Measurements from ENCODE around the gene EIF5A2.
"Not testable (repeated sequence)": the region's sequence is repeated elsewhere in the genome, so short reads cannot be mapped to it uniquely, and the experiment has no call there.

The EIF5A2 gene

DNA sequence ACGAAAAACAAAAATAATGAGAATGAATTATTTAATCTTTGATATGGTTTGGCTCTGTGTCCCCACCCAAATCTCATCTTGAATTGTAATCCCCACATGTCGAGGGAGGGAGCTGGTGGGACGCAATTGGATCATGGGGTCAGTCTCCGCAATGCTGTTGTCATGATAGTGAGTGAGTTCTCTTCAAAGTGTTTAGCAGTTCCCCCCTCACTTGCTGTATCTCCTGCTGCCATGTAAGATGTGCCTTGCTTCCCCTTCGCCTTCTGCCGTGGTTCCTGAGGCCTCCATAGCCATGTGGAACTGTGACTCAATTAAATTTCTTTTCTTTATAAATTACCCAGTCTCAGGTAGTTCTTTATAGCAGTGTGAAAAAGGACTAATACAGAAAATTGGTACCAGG, 12.1 kb downstream of the EIF5A2 start:
- not testable (repeated sequence) for DNase-seq

DNA sequence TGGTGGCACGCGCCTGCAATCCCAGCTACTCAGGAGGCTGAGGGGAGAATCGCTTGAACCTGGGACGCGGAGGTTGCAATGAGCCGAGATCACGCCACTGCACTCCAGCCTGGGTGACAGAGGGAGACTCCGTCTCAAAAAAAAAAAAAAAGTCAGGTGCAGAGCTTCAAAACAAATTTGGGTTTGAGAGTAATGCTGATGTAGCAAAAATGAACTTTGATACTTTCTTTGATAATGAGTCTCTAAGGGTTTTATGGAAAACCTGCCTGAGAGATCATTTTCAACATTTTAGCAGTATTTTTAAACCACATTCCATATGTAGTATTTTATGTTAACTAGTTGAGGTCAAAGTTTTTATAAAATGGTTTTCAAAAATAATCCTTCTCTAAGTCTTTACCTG, 14.5 kb downstream of the EIF5A2 start:
- DNase-seq: no peak

DNA sequence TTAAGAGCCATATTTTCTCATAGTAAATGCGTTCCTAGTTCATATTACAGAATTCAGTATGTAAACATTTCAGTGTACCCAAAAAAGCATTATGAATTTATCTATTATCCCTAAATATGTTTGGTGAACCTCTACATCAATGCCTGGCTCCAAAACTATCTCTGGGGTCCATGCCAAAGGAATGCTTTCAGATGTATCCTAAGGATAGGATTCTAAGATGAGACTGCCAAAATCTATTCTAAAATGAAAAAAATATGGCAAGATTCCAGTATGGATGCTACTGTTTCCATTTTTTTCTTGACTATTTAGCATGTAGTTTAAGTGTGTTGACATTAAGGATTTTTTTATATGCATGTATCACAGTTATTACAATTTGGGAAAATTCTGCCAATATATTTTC, 18.8 kb downstream of the EIF5A2 start:
- no peak for DNase-seq

DNA sequence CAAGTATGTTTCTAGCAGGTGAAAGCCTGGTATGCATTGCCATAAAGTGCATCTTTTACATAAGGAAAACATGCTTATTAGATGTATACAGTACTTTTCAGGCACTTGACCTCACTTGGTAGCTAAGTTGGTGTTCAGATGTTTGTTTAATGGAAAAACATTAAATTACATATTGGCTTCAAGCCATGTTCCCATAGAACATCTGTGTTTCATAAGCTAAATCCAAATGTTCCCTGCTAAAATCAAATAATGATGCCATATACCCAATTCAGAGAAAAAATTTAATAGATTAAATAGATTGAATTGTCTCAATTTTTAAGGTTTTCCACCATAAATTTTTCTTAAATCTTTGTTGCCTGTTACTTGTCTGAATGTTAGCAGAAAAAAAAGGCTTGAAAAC, 19.3 kb downstream of the EIF5A2 start:
- no peak for DNase-seq

DNA sequence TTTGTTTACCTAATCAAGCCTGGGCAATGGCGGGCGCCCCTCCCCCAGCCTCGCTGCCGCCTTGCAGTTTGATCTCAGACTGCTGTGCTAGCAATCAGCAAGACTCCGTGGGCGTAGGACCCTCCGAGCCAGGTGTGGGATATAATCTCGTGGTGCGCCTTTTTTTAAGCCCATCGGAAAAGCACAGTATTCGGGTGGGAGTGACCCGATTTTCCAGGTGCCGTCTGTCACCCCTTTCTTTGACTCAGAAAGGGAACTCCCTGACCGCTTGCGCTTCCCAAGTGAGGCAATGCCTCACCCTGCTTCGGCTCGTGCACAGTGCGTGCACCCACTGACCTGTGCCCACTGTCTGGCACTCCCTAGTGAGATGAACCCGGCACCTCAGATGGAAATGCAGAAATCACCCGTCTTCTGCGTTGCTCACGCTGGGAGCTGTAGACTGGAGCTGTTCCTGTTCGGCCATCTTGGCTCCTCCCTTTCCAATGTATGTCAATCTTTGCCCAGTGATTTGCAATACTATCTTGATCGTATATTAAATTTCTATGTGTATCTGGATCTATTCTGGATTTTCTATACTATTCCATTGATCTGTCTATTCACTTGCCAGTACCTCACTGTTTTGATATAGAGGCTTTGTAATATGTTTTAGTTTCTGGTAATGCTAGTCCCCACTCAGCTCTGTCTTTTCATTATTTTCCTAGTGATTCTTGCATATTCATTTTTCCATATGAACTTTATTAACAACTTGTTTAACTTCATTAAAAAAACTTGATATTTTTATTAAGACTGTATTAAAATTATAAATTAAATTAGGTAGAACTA, 24.1 kb downstream of the EIF5A2 start:
- DNase-seq: not testable (repeated sequence)

DNA sequence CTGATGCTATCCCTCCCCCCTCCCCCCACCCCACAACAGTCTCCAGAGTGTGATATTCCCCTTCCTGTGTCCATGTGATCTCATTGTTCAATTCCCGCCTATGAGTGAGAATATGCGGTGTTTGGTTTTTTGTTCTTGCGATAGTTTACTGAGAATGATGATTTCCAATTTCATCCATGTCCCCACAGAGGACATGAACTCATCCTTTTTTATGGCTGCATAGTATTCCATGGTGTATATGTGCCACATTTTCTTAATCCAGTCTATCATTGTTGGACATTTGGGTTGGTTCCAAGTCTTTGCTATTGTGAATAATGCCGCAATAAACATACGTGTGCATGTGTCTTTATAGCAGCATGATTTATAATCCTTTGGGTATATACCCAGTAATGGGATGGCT, 29.7 kb downstream of the EIF5A2 start:
- not testable (repeated sequence) for DNase-seq

DNA sequence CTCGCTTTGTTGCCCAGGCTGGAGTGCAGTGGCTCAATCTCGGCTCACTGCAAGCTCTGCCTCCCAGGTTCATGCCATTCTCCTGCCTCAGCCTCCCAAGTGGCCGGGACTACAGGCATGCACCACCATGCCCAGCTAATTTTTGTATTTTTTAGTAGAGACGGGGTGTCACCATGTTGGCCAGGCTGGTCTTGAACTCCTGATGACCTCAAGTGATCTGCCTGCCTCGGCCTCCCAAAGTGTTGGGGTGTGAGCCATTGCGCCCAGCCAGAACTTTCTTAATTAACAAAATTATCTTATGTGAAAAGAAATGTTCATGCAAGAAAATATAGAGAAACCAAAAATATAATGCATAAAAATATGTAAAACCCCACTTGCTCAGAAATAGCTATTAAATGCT, 31.1 kb downstream of the EIF5A2 start:
- DNase-seq: not testable (repeated sequence)

DNA sequence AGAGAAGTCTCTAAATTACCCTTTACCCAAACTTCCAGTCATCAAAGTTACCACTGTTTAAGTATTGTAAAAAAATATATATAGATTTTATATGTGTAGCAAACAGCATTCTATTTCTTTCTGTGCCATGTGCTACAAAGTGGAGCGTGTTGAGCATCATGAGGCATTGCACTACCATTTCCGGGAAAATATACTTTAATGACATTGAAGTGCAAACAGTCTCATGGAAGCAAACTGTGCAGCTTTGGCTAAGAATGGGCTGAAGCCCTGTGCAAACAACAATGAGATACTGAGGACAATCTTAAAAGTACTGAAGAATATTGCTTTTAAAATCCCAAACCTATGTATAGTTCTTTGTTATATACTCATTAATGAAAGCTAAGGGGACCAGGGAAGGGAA, 31.9 kb downstream of the EIF5A2 start:
- DNase-seq: no peak

DNA sequence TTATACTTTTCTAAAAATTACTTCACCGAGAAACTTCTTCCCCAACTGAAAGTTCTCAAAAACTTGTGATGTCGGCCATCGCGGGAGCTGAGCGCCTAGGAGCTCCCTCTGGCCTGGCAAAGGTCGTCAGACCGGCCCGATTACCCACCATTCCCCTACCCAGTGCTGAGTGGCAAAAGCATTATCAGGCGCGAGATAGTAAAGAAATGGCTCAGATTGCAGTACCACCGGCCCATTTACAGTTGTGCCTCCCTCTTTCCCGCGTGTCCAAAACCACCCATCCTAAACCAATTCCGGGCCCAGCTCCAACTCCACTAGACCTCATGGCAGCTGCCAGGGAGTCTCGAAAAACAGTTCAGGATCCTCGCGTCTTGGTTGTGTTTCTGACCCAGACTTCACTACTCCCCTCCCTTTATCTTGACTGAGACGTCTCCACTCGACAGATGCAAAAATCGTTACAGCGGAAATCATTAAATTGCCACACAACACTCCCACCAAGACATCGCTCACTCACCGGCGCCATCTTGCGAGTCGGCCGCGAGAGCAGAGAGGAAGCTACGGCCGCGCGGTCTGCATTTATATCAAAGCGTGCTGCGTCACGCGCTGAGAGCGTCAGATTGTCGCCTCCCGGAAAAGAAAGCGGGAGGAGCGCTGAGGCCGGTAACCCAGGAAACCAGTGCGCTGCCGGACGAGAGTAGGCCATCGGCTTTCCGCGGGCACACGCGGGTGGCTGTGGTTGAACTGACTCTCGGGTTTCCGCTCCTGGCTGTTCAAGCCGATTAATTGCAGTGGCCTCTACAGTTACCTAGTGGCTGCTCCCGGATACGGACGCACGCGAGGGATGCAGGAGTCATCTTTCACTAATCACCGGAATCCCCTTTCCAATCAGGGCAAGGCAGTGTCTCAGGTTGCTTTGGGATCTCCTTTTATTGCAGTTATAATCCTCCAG, 38.5 kb downstream of the EIF5A2 start, which contains the start of gene RPL22L1:
Gene RPL22L1 (minus strand): TSS at position 551 of the 949 bp plus-strand sequence. CDS start 28 bp downstream, at position 523.
- peak; percentile 94 for DNase-seq

DNA sequence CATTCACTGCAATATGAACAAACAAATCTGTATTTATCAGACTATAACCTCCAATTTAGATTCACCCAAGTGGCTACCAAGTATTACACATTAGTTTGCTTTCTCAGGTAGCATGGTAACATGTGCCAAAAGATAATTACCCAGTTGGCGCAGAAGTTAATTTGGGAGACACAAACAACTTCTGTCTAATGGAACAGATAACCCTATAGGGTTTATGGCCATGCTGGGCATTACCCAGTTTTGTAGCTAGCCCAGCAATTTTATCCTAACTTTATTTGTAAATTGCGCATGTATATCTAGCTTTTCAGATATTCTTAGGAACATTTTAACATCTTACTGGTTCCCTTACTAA, 39.2 kb downstream of the EIF5A2 start:
- DNase-seq: no peak

DNA sequence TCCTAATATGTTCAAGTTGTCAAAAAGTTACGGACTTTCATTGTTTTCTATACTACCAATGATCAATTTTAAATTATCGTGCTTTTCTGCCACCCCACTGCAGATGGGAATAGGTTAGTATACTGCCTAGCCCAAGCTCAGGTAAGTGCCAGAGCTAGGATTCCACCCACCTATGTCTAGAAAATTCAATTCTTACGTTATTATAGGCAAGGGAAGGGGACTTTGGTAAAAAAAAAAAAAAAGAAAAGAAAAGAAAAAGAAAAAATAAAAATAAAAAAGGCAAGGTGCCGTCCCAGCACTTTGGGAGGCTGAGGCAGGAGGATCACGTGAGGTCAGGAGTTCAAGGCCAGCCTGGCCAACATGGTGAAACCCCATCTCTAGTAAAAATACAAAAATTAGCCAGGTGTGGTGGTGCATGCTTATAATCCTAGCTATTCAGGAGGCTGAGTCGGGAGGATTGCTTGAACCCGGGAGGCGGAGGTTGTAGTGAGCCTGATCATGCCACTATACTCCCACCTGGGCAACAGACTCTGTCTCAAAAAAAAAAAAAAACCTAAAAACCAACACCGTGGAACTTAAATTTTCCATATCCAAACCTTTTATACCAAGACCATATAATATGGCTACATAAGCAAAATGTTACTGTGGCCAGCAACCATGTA, 39.7 kb downstream of the EIF5A2 start:
- no peak for DNase-seq

DNA sequence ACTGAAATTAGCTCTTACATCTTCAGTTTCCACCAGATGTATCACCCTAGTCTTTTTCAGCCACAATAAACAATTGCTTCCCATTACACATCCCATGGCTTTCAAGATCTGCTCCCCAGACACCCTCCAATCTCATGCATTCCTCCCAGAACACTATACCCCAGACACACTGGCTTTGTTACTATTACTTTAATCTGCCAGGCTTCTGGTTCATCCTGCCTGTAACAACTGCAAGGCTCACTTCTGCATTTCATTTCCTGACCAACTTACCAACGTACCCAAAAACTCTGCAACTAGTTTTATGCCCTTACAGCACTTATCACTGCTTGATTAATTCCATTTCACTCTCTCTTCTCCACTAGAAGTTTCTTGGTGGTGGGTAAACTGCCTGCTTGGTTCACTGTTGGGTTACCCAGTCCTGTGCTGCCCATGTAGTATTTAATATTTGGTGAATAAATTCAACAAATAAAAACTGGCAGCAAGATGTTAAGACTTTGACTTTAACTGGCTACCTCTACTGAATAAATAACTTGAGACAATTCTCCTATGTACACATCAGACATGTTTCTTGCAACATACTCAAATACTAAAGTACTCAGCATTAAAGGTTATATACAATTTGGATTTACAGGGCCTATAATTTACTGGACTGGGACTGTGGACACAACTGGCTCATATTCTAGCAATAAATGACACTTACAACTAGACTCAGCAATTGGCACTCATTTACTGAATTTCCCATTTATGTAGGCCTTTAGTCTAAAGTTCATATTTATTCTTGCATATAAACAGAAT, 41.1 kb downstream of the EIF5A2 start:
- DNase-seq: no peak

DNA sequence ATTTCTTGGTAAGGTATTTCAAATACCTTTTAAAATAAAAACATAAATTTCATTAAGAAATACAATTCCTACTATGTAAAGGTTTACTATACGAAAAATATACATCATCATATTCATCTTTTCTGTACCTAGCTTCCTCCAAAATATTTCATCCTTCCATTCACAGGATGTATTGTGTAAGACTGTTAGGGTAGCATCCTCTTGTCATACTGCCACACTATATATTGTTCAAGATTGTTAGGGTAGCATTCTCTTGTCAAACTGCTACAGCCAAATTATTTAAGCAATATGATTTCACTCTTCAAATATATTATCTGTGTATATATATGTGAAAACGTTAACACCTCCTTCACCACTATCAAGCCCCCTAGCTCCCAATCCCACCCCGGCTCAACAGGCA, 41.9 kb downstream of the EIF5A2 start:
- DNase-seq: no peak

DNA sequence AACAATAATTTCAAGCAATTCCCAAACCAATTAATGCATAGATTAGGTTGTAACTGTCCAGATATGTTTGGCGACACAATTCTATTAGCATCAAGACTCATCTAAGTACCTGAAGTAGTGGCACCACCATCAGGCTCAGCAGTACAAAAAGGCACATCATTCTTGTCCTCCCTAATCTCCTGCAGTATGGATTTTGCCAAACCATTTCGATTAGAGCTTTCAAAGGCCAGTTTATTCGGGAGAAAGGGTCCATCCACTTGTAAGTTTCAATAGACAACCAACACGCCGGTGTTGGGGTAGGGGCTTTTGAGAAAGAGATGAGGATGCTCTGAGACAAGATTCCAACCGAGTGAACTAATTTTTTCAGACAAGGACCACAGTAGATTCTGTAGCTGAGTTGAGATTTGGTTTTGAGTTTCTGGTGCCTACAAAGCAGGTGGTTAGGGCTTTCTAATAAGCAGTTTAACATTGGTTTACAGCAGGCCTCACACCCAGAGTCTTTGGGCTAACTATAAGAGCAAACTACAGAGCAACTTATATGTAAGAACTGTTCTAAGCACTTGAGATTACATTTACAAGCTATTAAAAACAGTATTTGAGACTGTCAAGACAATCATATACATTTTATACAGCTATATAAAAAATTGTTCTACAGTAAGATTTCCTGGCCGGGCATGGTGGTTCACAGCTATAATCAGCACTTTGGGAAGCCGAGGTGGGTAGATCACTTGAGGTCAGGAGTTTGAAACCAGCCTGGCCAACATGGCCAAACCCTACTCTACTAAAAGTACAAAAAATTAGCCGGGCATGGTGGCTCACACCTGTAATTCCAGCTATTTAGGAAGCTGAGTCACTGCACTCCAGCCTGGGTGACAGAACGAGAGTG, 43.0 kb downstream of the EIF5A2 start:
- DNase-seq: no peak

DNA sequence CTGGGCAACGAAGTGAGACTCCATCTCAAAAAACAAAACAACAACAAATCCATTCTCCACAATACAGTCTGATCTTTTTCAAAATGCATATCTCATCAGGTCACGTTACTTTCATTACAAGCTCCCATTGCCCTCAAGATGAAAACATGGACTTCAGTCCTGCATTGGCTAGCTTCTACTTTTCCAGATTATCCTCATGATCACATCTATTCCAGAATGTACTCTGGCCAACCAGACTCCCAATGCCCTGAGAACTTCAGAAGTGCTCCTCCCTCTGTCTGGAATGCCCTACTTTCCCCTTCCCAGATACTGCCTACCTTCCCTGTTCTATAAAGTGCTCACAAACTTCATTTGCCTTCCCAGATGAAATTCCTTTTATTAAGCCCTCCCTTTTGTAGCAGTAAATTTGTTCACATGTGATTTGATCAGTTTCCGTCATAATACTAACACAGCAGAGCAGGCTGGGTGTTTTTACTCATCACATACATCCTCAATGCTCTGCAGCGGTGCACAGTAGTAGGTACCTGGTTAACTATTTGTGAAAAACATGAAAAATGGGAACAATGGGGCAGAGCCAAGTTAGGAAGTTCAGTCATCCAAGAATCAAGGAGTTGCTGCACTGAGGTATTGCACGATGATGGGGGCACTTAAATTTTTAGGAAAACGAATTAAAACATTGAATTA, 43.8 kb downstream of the EIF5A2 start:
- DNase-seq: no peak

DNA sequence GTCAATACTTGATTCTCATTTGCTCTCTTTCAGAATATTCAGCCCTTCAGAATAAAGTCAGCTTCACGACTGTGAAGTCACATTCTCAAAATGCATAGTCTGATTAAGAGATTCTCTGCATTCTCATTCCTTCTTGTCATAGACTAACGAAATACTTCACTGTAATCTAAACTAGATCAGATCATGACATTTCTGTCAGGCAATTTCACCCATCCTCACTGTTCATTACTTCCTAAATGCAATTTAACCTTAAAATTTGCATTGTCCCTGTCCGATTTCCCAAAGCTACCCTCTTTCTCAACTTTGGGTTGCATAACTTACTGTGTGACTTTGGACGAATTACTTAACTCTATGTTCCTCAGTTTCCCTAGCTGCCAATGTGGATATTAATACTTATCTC, 44.6 kb downstream of the EIF5A2 start:
- DNase-seq: no peak

DNA sequence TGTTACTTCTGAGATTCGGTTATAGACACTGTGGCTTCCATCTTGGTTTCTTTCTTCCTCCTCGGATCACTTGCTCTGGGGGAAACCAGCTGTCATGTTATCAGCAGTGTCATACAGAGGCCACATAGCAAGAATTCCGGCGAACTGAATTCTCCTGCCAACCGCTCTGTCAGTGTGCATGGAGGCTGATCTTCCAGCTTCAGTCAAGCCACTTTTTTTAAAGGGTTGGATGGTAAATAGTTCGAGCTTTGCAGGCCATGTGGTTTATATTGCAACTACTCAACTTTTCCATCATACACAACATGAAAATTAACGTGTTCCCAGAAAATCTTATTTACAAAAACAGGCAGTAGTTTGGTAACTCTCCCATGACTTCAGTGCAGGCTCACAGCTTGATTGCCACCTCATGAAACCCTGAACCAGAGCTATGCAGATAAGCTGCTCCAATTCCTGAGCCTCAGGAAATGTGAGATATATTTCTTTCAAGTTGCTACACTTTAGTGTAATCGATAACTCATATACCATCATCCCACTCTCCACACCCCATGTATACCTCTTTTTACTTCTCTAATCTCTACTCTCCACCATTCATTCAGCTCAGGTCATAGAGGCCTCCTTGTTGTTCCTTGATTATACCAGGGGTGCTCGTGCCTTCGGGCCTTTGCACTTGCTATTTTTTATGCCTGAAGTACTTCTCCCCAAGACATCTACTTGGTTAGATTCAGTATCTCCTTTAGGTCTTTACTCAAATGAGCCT, 45.6 kb downstream of the EIF5A2 start:
- no peak for DNase-seq

DNA sequence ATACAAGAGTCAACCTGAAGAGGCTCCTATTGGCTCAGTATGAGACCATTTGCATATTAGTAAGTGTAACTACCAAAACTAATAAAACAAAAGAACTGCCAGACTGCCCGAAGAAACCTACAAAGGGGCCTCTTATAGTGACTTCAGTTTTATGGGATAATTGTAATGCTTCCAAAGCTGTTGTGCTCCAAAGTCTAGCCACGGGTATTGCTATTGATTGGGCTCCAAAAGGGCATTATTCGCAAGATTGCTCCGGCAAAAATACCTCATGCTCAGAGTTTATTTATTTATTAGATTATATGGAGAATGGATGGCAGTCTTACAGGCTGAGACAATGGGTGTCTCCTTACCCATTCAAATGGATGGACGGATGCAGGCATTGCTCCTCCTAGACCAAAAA, 49.8 kb downstream of the EIF5A2 start:
- DNase-seq: no peak

DNA sequence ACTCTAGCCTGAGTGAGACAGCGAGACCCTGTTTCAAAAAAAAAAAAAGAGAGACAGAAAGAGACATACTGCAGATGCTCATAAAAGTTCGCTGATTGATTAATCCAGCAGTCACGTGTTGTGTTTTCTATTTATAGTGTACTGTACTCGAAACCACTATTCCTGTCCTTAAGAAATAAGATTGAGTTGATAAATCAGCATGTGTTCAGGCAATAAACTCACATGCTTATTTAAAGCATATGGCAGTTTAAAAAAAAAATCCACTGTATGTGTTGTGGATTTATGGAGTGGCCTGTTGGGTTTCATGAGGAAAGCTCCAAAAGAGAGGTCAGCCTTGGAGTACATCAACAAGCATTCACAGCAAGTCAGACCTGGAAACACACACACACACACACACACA, 56.1 kb downstream of the EIF5A2 start:
- DNase-seq: no peak

DNA sequence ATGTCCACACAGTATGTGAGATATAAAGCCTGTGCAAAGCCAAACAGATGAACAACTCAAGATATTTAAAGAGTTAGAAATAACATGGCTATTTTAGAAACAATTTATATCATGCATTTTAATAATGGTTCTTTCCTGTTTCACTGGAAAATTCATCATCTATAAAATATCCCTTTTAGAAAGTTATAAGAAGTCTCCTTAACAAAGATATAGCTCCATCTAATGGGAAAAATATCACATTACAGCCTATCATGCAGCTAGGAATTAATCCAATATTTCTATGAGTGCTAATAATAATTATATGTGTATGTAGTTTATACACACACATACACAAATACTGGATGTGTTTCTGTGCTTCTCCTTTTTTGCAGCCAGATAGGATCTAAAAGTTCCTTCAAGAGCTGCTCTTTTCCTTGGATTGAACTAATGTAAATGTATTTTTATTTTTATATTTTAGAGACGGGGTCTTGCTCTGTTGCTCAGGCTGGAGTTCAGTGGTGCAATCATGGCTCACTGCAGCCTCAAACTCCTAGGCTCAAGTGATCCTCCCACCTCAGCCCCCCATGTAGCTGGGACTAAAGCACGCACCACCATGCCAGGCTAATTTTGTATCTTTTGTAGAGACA, 60.0 kb downstream of the EIF5A2 start:
- no peak for DNase-seq
